DMS53 (cell line): ENCODE data around the gene SMIM33.
"Not testable (repeated sequence)": the region's sequence is repeated elsewhere in the genome, so short reads cannot be mapped to it uniquely, and the experiment has no call there.

ENCODE experiments used
- DNase-seq: peaks from one replicate; lab custom pipeline; 2025; lab: John Stamatoyannopoulos, UW

SMIM33 gene

GRCh38 chr5:139482050-139482889 is 11.5 kb downstream of the SMIM33 start, which contains the start of gene STING1:
STING1 (minus strand) TSS chr5:139482758; CDS start chr5:139481704, 1,054 bp downstream.
- peak; percentile 90 for DNase-seq

DNA sequence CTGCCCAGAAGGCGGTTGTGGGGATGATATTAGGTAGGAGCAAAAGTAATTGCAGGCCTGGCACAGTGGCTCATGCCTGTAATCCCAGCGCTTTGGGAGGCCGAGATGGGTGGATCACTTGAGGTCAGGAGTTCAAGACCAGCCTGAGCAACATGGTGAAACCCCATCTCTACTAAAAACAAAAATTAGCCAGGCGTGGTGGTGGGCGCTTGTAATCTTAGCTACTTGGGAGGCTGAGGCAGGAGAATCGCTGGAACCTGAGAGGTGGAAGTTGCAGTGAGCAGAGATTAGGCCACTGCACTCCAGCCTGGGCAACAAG is 12.0 kb downstream of the SMIM33 start:
- DNase-seq: not testable (repeated sequence)

DNA sequence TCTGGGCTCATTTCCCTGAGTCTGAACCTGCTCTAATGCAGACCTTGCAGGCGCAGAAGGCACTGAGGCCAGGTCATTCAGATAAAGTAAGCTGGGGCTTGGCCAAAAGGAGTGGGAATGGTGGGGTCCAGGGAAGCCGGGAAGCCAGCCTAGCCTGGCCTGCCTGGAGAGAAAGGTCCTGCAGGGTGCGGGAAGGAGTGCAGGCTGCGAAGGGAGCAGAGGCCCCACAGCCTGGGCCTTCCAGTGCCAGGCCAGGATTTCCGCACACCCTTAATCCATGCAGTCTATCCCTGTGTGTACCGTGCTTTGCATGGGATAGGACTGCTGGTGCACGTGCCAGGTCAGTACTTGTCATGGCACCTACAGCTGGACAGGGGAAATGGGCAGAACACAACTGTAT is 15.4 kb downstream of the SMIM33 start:
- DNase-seq: no peak

- DNase-seq: no peak
Measured at GRCh38 chr5:139488260-139488659, 17.5 kb downstream of the SMIM33 start.

GRCh38 chr5:139492700-139493192 is 21.9 kb downstream of the SMIM33 start:
- DNase-seq: no peak

- no peak for DNase-seq
Measured at GRCh38 chr5:139494256-139494655, 23.5 kb downstream of the SMIM33 start.

GRCh38 chr5:139494832-139495231 is 24.0 kb downstream of the SMIM33 start:
- DNase-seq: no peak

- peak; percentile 14 for DNase-seq
Measured at GRCh38 chr5:139495638-139496435, 25.0 kb downstream of the SMIM33 start.

DNA sequence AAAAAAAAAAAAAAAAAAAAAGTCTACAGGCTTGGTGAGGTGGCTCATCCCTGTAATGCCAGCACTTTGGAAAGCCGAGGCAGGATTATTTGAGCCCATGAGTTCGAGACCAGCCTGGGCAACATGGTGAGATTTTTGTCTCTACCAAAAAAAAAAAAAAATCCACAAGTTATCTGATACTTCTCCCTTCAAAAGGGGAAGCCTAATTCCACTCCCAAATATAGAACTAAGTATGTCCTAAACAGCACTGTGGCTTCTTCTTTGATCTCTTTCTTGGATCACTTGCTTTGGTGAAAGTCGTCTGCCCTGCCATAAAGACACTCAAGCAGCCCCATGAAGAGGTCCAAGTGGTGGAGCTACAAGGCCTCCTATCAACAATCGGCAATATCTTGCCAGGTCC is 30.6 kb downstream of the SMIM33 start:
- no peak for DNase-seq

DNA sequence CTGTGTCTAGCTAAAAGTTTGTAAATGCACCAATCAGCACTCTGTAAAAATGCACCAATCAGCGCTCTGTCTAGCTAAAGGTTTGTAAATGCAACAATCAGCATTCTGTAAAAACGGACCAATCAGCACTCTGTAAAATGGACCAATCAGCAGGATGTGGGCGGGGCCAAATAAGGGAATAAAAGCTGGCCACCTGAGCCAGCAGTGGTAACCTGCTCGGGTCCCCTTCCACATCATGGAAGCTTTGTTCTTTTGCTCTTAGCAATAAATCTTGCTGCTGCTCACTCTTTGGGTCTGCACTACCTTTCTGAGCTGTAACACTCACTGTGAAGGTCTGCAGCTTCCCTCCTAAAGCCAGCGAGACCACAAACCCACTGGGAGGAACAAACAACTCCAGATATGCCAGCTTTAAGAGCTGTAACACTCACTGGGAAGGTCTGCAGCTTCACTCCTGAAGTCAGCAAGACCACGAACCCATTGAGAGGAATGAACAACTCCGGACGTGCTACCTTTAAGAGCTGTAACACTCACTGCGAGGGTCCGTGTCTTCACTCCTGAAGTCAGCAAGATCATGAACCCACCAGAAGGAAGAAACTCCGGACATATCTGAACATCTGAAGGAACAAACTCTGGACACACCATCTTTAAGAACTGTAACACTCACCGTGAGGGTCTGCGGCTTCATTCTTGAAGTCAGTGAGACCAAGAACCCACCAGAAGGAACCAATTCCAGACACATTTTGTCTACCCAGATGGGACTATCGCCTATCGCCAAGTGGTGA is 32.4 kb downstream of the SMIM33 start:
- DNase-seq: not testable (repeated sequence)

DNA sequence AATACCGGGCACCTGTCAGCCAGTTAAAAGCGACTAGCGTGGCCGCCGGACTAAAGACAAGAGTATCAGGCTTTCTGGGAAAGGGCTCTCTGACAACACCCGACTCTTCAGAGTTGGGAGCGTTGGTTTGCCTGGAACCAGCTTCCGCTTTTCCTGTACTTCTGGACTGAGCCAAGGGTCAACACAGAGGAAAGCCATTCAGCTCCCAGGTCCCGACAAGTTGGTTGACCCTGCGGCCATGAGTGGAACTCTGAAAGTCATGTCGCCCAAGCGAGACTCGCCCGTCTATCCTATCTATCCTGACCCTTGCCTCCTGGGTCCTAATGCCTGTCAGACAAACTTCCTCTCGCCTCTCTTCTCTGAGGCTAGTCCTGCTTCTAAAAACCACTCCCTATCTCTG is 33.1 kb downstream of the SMIM33 start:
- not testable (repeated sequence) for DNase-seq

GRCh38 chr5:139504722-139505121 is 33.9 kb downstream of the SMIM33 start:
- DNase-seq: not testable (repeated sequence)

GRCh38 chr5:139512786-139513390 is 42.1 kb downstream of the SMIM33 start:
- peak; percentile 17 for DNase-seq

GRCh38 chr5:139513434-139513833 is 42.6 kb downstream of the SMIM33 start:
- DNase-seq: peak; percentile 95

GRCh38 chr5:139513852-139514485 is 43.2 kb downstream of the SMIM33 start:
- no peak for DNase-seq

GRCh38 chr5:139514486-139514856 is 43.7 kb downstream of the SMIM33 start:
- DNase-seq: no peak

- DNase-seq: peak; percentile 95
Measured at GRCh38 chr5:139517683-139518564, 47.1 kb downstream of the SMIM33 start.
